Liver (tissue), 9 donors: ENCODE measurements around the gene PSMB1. TPM values are rescaled to one million over a fixed set of nuclear protein-coding genes. Genes with fewer than 3 reads are reported as not detected.

Experiments used
- DNase-seq: peaks from one replicate; pipeline ENCODE4 v3.0.0-alpha.2; 2017; ENCODE audit warnings: low spot score
- H3K27ac ChIP-seq, 2 donors: one replicate each; pipeline ENCODE4 v1.7.0; 2013; ENCODE audit warnings: inconsistent platforms in 2 of 2, low read length in 2 of 2, control low read depth in 1 of 2, low read depth in 1 of 2, mild to moderate bottlenecking in 1 of 2
- H3K27me3 ChIP-seq, 4 donors: one replicate each; pipeline versions ENCODE4 v1.6.1 to v1.7.0; 2013; ENCODE audit warnings: low read length in 3 of 4, inconsistent platforms in 1 of 4, mild to moderate bottlenecking in 1 of 4, moderate library complexity in 1 of 4; ENCODE audit not compliant: control insufficient read depth in 4 of 4, insufficient read depth in 4 of 4
- H3K36me3 ChIP-seq, 4 donors: one replicate each; pipeline versions ENCODE4 v1.6.1 to v1.7.0; 2013; ENCODE audit warnings: low read length in 3 of 4, mild to moderate bottlenecking in 3 of 4, low read depth in 1 of 4, moderate library complexity in 1 of 4; ENCODE audit not compliant: control insufficient read depth in 4 of 4, insufficient read depth in 3 of 4
- H3K4me1 ChIP-seq, 4 donors: one replicate each; pipeline versions ENCODE4 v1.6.1 to v1.7.0; 2013; ENCODE audit warnings: low read length in 3 of 4, mild to moderate bottlenecking in 3 of 4, moderate library complexity in 1 of 4; ENCODE audit not compliant: control insufficient read depth in 4 of 4, insufficient read depth in 4 of 4
- H3K4me3 ChIP-seq, 3 donors: one replicate each; pipeline versions ENCODE4 v1.6.1 to v1.7.0; 2013; ENCODE audit warnings: low read length in 3 of 3, control low read depth in 1 of 3, low read depth in 1 of 3, mild to moderate bottlenecking in 1 of 3
- H3K9ac ChIP-seq, 2 donors: one replicate each; pipeline ENCODE4 v1.7.0; 2013; ENCODE audit warnings: low read length in 2 of 2, mild to moderate bottlenecking in 2 of 2, moderate library complexity in 2 of 2, control low read depth in 1 of 2, low read depth in 1 of 2
- H3K9me3 ChIP-seq, 4 donors: one replicate each; pipeline versions ENCODE4 v1.6.1 to v1.7.0; 2013; ENCODE audit warnings: low read length in 3 of 4; ENCODE audit not compliant: control insufficient read depth in 4 of 4
- ATF3 ChIP-seq: IDR thresholded peaks from 2 replicates; pipeline ENCODE4 v1.6.1; 2016; ENCODE audit warnings: antibody characterized with exemption
- CTCF ChIP-seq: fragments of 150-350 bp; IDR thresholded peaks from 2 replicates; pipeline ENCODE4 v1.5.1; 2017; ENCODE audit warnings: improper control_type of control experiment, low read depth, low read length; ENCODE audit not compliant: missing input control
- EGR1 ChIP-seq, 2 donors: IDR thresholded peaks; 2 replicates each; pipeline ENCODE4 v1.6.1; 2016 to 2018; ENCODE audit warnings: antibody characterized with exemption in 2 of 2, low read depth in 2 of 2
- FOXA1 ChIP-seq: IDR thresholded peaks from 2 replicates; pipeline ENCODE4 v1.6.1; 2016; ENCODE audit warnings: antibody characterized with exemption
- GABPA ChIP-seq, 2 donors: IDR thresholded peaks in 1 of 2; conservative IDR thresholded peaks in 1 of 2; 2 replicates each; pipeline ENCODE4 v1.6.1; 2016; ENCODE audit warnings: antibody characterized with exemption in 2 of 2, mild to moderate bottlenecking in 1 of 2, moderate library complexity in 1 of 2
- HNF4A ChIP-seq, 2 donors: conservative IDR thresholded peaks; 2 replicates each; pipeline ENCODE4 v1.6.1; 2016; ENCODE audit warnings: antibody characterized with exemption in 2 of 2, mild to moderate bottlenecking in 2 of 2
- HNF4G ChIP-seq: IDR thresholded peaks from 2 replicates; pipeline ENCODE4 v1.6.1; 2016; ENCODE audit warnings: antibody characterized with exemption
- JUND ChIP-seq, 2 donors: IDR thresholded peaks; 2 replicates each; pipeline ENCODE4 v1.6.1; 2016; ENCODE audit warnings: antibody characterized with exemption in 2 of 2
- MAX ChIP-seq: IDR thresholded peaks from 2 replicates; pipeline ENCODE4 v1.6.1; 2016; ENCODE audit warnings: antibody characterized with exemption
- NR2F2 ChIP-seq: IDR thresholded peaks from 2 replicates; pipeline ENCODE4 v1.6.1; 2016; ENCODE audit warnings: antibody characterized with exemption
- RAD21 ChIP-seq, 2 donors: IDR thresholded peaks; 2 replicates each; pipeline ENCODE4 v1.6.1; 2016; ENCODE audit warnings: antibody characterized with exemption in 2 of 2, mild to moderate bottlenecking in 2 of 2
- REST ChIP-seq: IDR thresholded peaks from 2 replicates; pipeline ENCODE4 v1.6.1; 2016; ENCODE audit warnings: antibody characterized with exemption, mild to moderate bottlenecking
- RXRA ChIP-seq, 2 donors: IDR thresholded peaks; 2 replicates each; pipeline ENCODE4 v1.6.1; 2017 to 2018; ENCODE audit warnings: antibody characterized with exemption in 2 of 2, mild to moderate bottlenecking in 1 of 2
- SP1 ChIP-seq: IDR thresholded peaks from 2 replicates; pipeline ENCODE4 v1.6.1; 2018; ENCODE audit warnings: antibody characterized with exemption, mild to moderate bottlenecking
- YY1 ChIP-seq: IDR thresholded peaks from 2 replicates; pipeline ENCODE4 v1.6.1; 2016; ENCODE audit warnings: antibody characterized with exemption, mild to moderate bottlenecking
- ZBTB33 ChIP-seq: IDR thresholded peaks from 2 replicates; pipeline ENCODE4 v1.6.1; 2016; ENCODE audit warnings: antibody characterized with exemption
- WGBS: extraction: QIAGEN DNeasy Blood & Tissue Kit; methylation state at CpG from one replicate; pipeline ENCODE4 v1.1.7; 2013; 5-methylcytosine and 5-hydroxymethylcytosine counted together
- polyA plus RNA-seq, 2 donors: library from polyadenylated mRNA; stranded (reverse) in 1 of 2; unstranded in 1 of 2; fragments of 200-250 nt in 1 of 2; fragments of >200 nt in 1 of 2; fragmentation: Nextera tagmentation in 1 of 2; extraction: Ambion mirVana in 1 of 2; gene quantifications; one replicate each; pipeline versions ENCODE4 v1.2.1 to v1.2.3, GENCODE V29; 2013 to 2015
- total RNA-seq, 2 donors: library from RNA; depleted of rRNA; stranded (reverse); fragments of >200 nt; gene quantifications; one replicate each; pipeline ENCODE4 v1.2.3, GENCODE V29; 2014
- donor health status: healthy.
- donor health status: healthy.
- donor health status: healthy.
- donor health status: healthy.
- donor health status: healthy.

Gene PSMB1
- total and polyA plus RNA-seq, 4 donors, result 177 to 314 (median 188) TPM

- peaks cover 0 to 2% (median under 1%) of the 10 kb centered on the region in 4 donors for H3K4me1 ChIP-seq
- H3K36me3 ChIP-seq, result no peaks in the 10 kb centered on the region
- TF ChIP-seq EGR1 (IDR thresholded peaks at IDR 0.05; ENCODE audit: low read depth in 2 of 2), result no peak
- TF ChIP-seq RXRA (IDR thresholded peaks at IDR 0.05), result no peak
- no peak for TF ChIP-seq CTCF
- no peak for TF ChIP-seq YY1
- no peak for TF ChIP-seq JUND (IDR thresholded peaks at IDR 0.05)
- TF ChIP-seq NR2F2, result no peak
- no peak for TF ChIP-seq FOXA1
- no peak for TF ChIP-seq REST
- TF ChIP-seq SP1, result no peak
- no peak for TF ChIP-seq GABPA (IDR thresholded peaks at IDR 0.05 in 1 of 2, conservative IDR thresholded peaks at IDR 0.05 in 1 of 2)
- no peak overlapping the region for H3K4me3 ChIP-seq
- 95% methylated on average over 1 of the region's 1 CpG for WGBS
- H3K27ac ChIP-seq, result no peak overlapping the region
- no peaks in the 10 kb centered on the region for H3K9me3 ChIP-seq
- no peak overlapping the region for H3K9ac ChIP-seq
- H3K27me3 ChIP-seq, result no peaks in the 10 kb centered on the region
- DNase-seq, result no peak
Measured at GRCh38 chr6:170514908-170515307, 38.2 kb downstream of the PSMB1 start.

GRCh38 chr6:170512249-170512648 is 40.9 kb downstream of the PSMB1 start:
- H3K9ac ChIP-seq, result no peak overlapping the region
- H3K27me3 ChIP-seq, result no peaks in the 10 kb centered on the region
- no peaks in the 10 kb centered on the region for H3K36me3 ChIP-seq
- TF ChIP-seq HNF4A (conservative IDR thresholded peaks at IDR 0.05) (no peak), SP1 (no peak), JUND (IDR thresholded peaks at IDR 0.05) (no peak), CTCF (no peak), RXRA (IDR thresholded peaks at IDR 0.05) (no peak), NR2F2 (no peak), GABPA (IDR thresholded peaks at IDR 0.05 in 1 of 2, conservative IDR thresholded peaks at IDR 0.05 in 1 of 2) (no peak), RAD21 (IDR thresholded peaks at IDR 0.05) (no peak), MAX (no peak), HNF4G (no peak), YY1 (no peak), EGR1 (IDR thresholded peaks at IDR 0.05; ENCODE audit: low read depth in 2 of 2) (no peak), ZBTB33 (no peak), REST (no peak), ATF3 (no peak), FOXA1 (no peak)
- H3K4me3 ChIP-seq, result no peak overlapping the region
- 91% methylated on average over 4 of the region's 4 CpGs for WGBS
- DNase-seq, result no peak
- H3K4me1 ChIP-seq, result peaks cover 0 to 2% (median under 1%) of the 10 kb centered on the region in 4 donors
- H3K27ac ChIP-seq, result no peak overlapping the region
- H3K9me3 ChIP-seq, result no peaks in the 10 kb centered on the region
